Smooth muscle cell (in vitro differentiated cells): ENCODE results near the gene GMIP. TPM values are rescaled to one million over a fixed set of nuclear protein-coding genes. Genes with fewer than 3 reads are reported as not detected.
"Not testable (repeated sequence)": the region's sequence is repeated elsewhere in the genome, so short reads cannot be mapped to it uniquely, and the experiment has no call there.

ENCODE experiments used
- DNase-seq: peaks from one replicate; lab custom pipeline; 2025; ENCODE audit not compliant: unreplicated experiment; lab: John Stamatoyannopoulos, UW
- H2AFZ ChIP-seq: fragments of 200-600 bp; sonication (generic); 2 replicates; pipeline ENCODE4 v1.6.0; 2016; ENCODE audit warnings: antibody characterized with exemption, low read depth, mild to moderate bottlenecking
- H3F3A ChIP-seq: fragments of 200-600 bp; sonication (generic); 2 replicates; pipeline ENCODE4 v1.6.0; 2017; ENCODE audit warnings: antibody characterized with exemption, low read depth
- H3K27ac ChIP-seq: fragments of 200-600 bp; sonication (generic); 2 replicates; pipeline ENCODE4 v1.5.1; 2016; ENCODE audit warnings: low read depth, mild to moderate bottlenecking
- H3K27me3 ChIP-seq: fragments of 200-600 bp; sonication (generic); 2 replicates; pipeline ENCODE4 v1.6.1; 2016; ENCODE audit warnings: low read depth, mild to moderate bottlenecking
- H3K36me3 ChIP-seq: fragments of 200-600 bp; sonication (generic); 2 replicates; pipeline ENCODE4 v1.5.1; 2016; ENCODE audit warnings: low read depth
- H3K4me1 ChIP-seq: fragments of 200-600 bp; sonication (generic); 2 replicates; pipeline ENCODE4 v1.5.1; 2016; ENCODE audit warnings: low read depth
- H3K4me2 ChIP-seq: fragments of 200-600 bp; sonication (generic); 2 replicates; pipeline ENCODE4 v1.6.0; 2016; ENCODE audit warnings: mild to moderate bottlenecking
- H3K4me3 ChIP-seq: fragments of 200-600 bp; sonication (generic); 2 replicates; pipeline ENCODE4 v1.5.1; 2016; ENCODE audit warnings: mild to moderate bottlenecking
- H3K79me2 ChIP-seq: fragments of 200-600 bp; sonication (generic); 2 replicates; pipeline ENCODE4 v1.6.0; 2016; ENCODE audit warnings: low read depth, mild to moderate bottlenecking
- H3K9ac ChIP-seq: fragments of 200-600 bp; sonication (generic); 2 replicates; pipeline ENCODE4 v1.6.0; 2016; ENCODE audit warnings: low read depth
- H3K9me3 ChIP-seq: fragments of 200-600 bp; sonication (generic); replicated peaks from 2 replicates; pipeline ENCODE4 v1.5.1; 2016; ENCODE audit warnings: low read depth
- H4K20me1 ChIP-seq: fragments of 200-600 bp; sonication (generic); 2 replicates; pipeline ENCODE4 v1.6.0; 2016; ENCODE audit warnings: low read depth
- CTCF ChIP-seq: fragments of 200-600 bp; sonication (generic); IDR thresholded peaks from 2 replicates; pipeline ENCODE4 v1.5.1; 2017; ENCODE audit warnings: borderline replicate concordance, mild to moderate bottlenecking, antibody characterized with exemption; ENCODE audit not compliant: insufficient read depth, poor library complexity, severe bottlenecking
- WGBS: methylation state at CpG from one replicate; pipeline ENCODE4 v1.1.7; 2016; ENCODE audit warnings: low lambda C conversion rate; 5-methylcytosine and 5-hydroxymethylcytosine counted together
- polyA plus RNA-seq: library from polyadenylated mRNA; unstranded; fragments of >200 nt; fragmentation: Nextera tagmentation; extraction: Ambion mirVana; gene quantifications from 2 replicates; pipeline ENCODE4 v1.2.1, GENCODE V29; 2016
- total RNA-seq: library from RNA; depleted of rRNA; stranded (reverse); fragments of >200 nt; gene quantifications from 2 replicates; pipeline ENCODE4 v1.2.3, GENCODE V29; 2014

The GMIP gene
- total RNA-seq (3.9 and 8.0 TPM in 2 replicates), polyA plus RNA-seq (19.5 and 19.8 TPM in 2 replicates)

- Histone ChIP-seq H3K4me2 (peak within 1 kb of the TSS; percentile 95), H3F3A (no peaks in the 10 kb centered on the region), H3K27ac (no peak within 1 kb of the TSS), H3K9me3 (no peaks in the 10 kb centered on the region), H3K9ac (peak within 1 kb of the TSS; percentile 75), H3K4me1 (peaks cover 5% of the 10 kb centered on the region), H2AFZ (peak within 1 kb of the TSS; percentile 77), H3K79me2 (no peaks in the 10 kb centered on the region), H3K27me3 (no peaks in the 10 kb centered on the region), H3K4me3 (peak within 1 kb of the TSS; percentile 86), H3K36me3 (no peaks in the 10 kb centered on the region), H4K20me1 (no peaks in the 10 kb centered on the region)
- WGBS: 2% methylated on average over 31 of the region's 50 CpGs
- DNase-seq: peak; percentile 42
- peak; percentile 91 for TF ChIP-seq CTCF
These were observed at the start of gene GMIP for GRCh38 chr19:19643158-19644053. GMIP (minus strand) TSS chr19:19643657; CDS start chr19:19643529, 128 bp downstream.

- no peaks in the 10 kb centered on the region for H3K79me2 ChIP-seq
- no peak overlapping the region for H3K4me2 ChIP-seq
- DNase-seq: no peak
- H3K9ac ChIP-seq: no peak overlapping the region
- no peak overlapping the region for H3K4me3 ChIP-seq
- no peaks in the 10 kb centered on the region for H4K20me1 ChIP-seq
- no peaks in the 10 kb centered on the region for H3F3A ChIP-seq
- H3K27ac ChIP-seq: no peak overlapping the region
- no peak overlapping the region for H2AFZ ChIP-seq
- no peaks in the 10 kb centered on the region for H3K27me3 ChIP-seq
- no peaks in the 10 kb centered on the region for H3K36me3 ChIP-seq
- no peaks in the 10 kb centered on the region for H3K9me3 ChIP-seq
- TF ChIP-seq CTCF: no peak
- whole genome bisulfite sequencing: 99% methylated on average over 10 of the region's 10 CpGs
- H3K4me1 ChIP-seq: no peaks in the 10 kb centered on the region
These were observed 48.2 kb upstream of the GMIP start for GRCh38 chr19:19691683-19692082.

- H3K4me3 ChIP-seq, H3K4me1 ChIP-seq, H3K27me3 ChIP-seq, H3K27ac ChIP-seq, H2AFZ ChIP-seq, H4K20me1 ChIP-seq, H3K4me2 ChIP-seq, H3K9me3 ChIP-seq, DNase-seq, H3F3A ChIP-seq, H3K79me2 ChIP-seq, H3K36me3 ChIP-seq, H3K9ac ChIP-seq: not testable (repeated sequence)
- over 99% methylated on average over 10 of the region's 10 CpGs for WGBS
These were observed 45.6 kb upstream of the GMIP start for GRCh38 chr19:19689023-19689422.

GRCh38 chr19:19687090-19687489 lies 43.6 kb upstream of the GMIP start:
- Histone ChIP-seq H3K36me3 (no peaks in the 10 kb centered on the region), H3K27me3 (no peaks in the 10 kb centered on the region), H4K20me1 (no peaks in the 10 kb centered on the region), H3F3A (no peaks in the 10 kb centered on the region), H3K27ac (no peak overlapping the region), H3K4me3 (no peak overlapping the region), H3K9me3 (no peaks in the 10 kb centered on the region), H3K4me1 (no peaks in the 10 kb centered on the region), H2AFZ (no peak overlapping the region), H3K4me2 (no peak overlapping the region), H3K79me2 (no peaks in the 10 kb centered on the region), H3K9ac (no peak overlapping the region)
- DNase-seq: no peak
- 96% methylated on average over 3 of the region's 3 CpGs for WGBS
- no peak for TF ChIP-seq CTCF
